GM21515 (cell line): ENCODE results near the gene SH3PXD2A.
"Not testable (repeated sequence)": the region's sequence is repeated elsewhere in the genome, so short reads cannot be mapped to it uniquely, and the experiment has no call there.

Source experiments
- ATAC-seq: cut with Tn5 transposase; IDR thresholded peaks from one replicate; pipeline ENCODE4 v1.9.1; 2021; ENCODE audit not compliant: unreplicated experiment

Gene SH3PXD2A

GRCh38 chr10:103610083-103610472, 245.3 kb downstream of the SH3PXD2A start:
- no peak for ATAC-seq

GRCh38 chr10:103609231-103610082, 245.9 kb downstream of the SH3PXD2A start:
- no peak for ATAC-seq

- not testable (repeated sequence) for ATAC-seq
Observed at GRCh38 chr10:103608056-103608455, 247.3 kb downstream of the SH3PXD2A start.

GRCh38 chr10:103607051-103607450, 248.3 kb downstream of the SH3PXD2A start:
- ATAC-seq, result not testable (repeated sequence)

GRCh38 chr10:103606097-103606438, 249.3 kb downstream of the SH3PXD2A start:
- not testable (repeated sequence) for ATAC-seq

GRCh38 chr10:103605359-103606096, 249.8 kb downstream of the SH3PXD2A start:
- no peak for ATAC-seq

GRCh38 chr10:103603382-103603781, 252.0 kb downstream of the SH3PXD2A start:
- ATAC-seq, result no peak

GRCh38 chr10:103602852-103603155, 252.6 kb downstream of the SH3PXD2A start:
- no peak for ATAC-seq

GRCh38 chr10:103602028-103602851, 253.1 kb downstream of the SH3PXD2A start:
- no peak for ATAC-seq

GRCh38 chr10:103600956-103601569, 254.3 kb downstream of the SH3PXD2A start:
- ATAC-seq, result no peak

GRCh38 chr10:103600325-103600724, 255.1 kb downstream of the SH3PXD2A start:
- ATAC-seq, result no peak

GRCh38 chr10:103599907-103600306, 255.5 kb downstream of the SH3PXD2A start:
- ATAC-seq, result no peak

- no peak for ATAC-seq
Observed at GRCh38 chr10:103599211-103599610, 256.2 kb downstream of the SH3PXD2A start.

- ATAC-seq, result no peak
Observed at GRCh38 chr10:103598654-103599115, 256.7 kb downstream of the SH3PXD2A start.

GRCh38 chr10:103597003-103597402, 258.4 kb downstream of the SH3PXD2A start:
- ATAC-seq, result no peak

GRCh38 chr10:103595933-103596726, 259.2 kb downstream of the SH3PXD2A start:
- ATAC-seq, result no peak

- ATAC-seq, result no peak
Observed at GRCh38 chr10:103593022-103593570, 262.3 kb downstream of the SH3PXD2A start.

- peak; percentile 58 for ATAC-seq
Observed at GRCh38 chr10:103592186-103593021, 263.0 kb downstream of the SH3PXD2A start.

- no peak for ATAC-seq
Observed at GRCh38 chr10:103590744-103591291, 264.6 kb downstream of the SH3PXD2A start.
